Nephron (organoid): Measurements from ENCODE around the gene KDM4C.
"Not testable (repeated sequence)": the region's sequence is repeated elsewhere in the genome, so short reads cannot be mapped to it uniquely, and the experiment has no call there.

Experiments
- H3K27ac Mint-ChIP-seq, 3 experiments: 2 replicates each; pipeline ENCODE4 v1.8.0; 2020; ENCODE audit warnings: mixed read lengths in 3 of 3, mild to moderate bottlenecking in 2 of 3, moderate library complexity in 1 of 3
- H3K27me3 Mint-ChIP-seq: 2 replicates; pipeline ENCODE4 v1.8.0; 2021; ENCODE audit warnings: low read depth, mild to moderate bottlenecking, moderate library complexity, mixed read lengths
- H3K36me3 Mint-ChIP-seq: 2 replicates; pipeline ENCODE4 v1.8.0; 2020; ENCODE audit warnings: low read depth, mixed read lengths
- H3K4me1 Mint-ChIP-seq: 2 replicates; pipeline ENCODE4 v1.8.0; 2020; ENCODE audit warnings: mixed read lengths
- H3K4me3 Mint-ChIP-seq, 3 experiments: 2 replicates each; pipeline ENCODE4 v1.8.0; 2020; ENCODE audit warnings: mild to moderate bottlenecking in 3 of 3, mixed read lengths in 3 of 3, moderate library complexity in 2 of 3
- H3K9me3 Mint-ChIP-seq: 2 replicates; pipeline ENCODE4 v1.8.0; 2020; ENCODE audit warnings: mixed read lengths
- TF ChIP-seq, protein P1 (sequence below), 3 experiments: fragments of 200-600 bp; sonication (generic); IDR thresholded peaks; one replicate each; pipeline ENCODE4 v1.5.0; 2021; ENCODE audit warnings: antibody characterized with exemption in 3 of 3; ENCODE audit not compliant: unreplicated experiment in 3 of 3

KDM4C gene

DNA sequence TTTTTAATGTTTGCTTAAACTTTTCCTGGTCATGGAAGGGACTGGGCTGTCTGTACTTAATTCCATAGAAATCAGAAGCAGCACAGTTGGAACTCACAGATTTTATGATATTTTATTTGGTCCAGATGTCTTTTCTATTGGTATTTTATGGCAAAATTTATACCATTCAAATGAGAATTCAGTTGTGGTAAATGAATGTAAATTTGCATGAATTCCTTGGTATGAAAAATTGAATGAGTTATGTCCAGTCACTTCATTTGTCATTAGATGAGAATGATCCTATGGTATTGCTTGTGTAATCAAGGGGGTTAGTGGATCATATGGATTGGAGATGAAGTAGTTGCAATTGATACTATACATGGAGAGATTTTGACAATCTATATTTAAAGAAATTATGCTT is 188.0 kb downstream of the KDM4C start:
- Mint-ChIP-seq H3K36me3 (peaks cover 4% of the 10 kb centered on the region), H3K27ac (no peak overlapping the region), H3K4me3 (no peak overlapping the region), H3K9me3 (peaks cover 3% of the 10 kb centered on the region), H3K27me3 (no peaks in the 10 kb centered on the region), H3K4me1 (peaks cover 4% of the 10 kb centered on the region)
- TF ChIP-seq, protein P1, sequence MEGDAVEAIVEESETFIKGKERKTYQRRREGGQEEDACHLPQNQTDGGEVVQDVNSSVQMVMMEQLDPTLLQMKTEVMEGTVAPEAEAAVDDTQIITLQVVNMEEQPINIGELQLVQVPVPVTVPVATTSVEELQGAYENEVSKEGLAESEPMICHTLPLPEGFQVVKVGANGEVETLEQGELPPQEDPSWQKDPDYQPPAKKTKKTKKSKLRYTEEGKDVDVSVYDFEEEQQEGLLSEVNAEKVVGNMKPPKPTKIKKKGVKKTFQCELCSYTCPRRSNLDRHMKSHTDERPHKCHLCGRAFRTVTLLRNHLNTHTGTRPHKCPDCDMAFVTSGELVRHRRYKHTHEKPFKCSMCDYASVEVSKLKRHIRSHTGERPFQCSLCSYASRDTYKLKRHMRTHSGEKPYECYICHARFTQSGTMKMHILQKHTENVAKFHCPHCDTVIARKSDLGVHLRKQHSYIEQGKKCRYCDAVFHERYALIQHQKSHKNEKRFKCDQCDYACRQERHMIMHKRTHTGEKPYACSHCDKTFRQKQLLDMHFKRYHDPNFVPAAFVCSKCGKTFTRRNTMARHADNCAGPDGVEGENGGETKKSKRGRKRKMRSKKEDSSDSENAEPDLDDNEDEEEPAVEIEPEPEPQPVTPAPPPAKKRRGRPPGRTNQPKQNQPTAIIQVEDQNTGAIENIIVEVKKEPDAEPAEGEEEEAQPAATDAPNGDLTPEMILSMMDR (IDR thresholded peaks at IDR 0.05; ENCODE audit: unreplicated experiment in 3 of 3), result no peak

DNA sequence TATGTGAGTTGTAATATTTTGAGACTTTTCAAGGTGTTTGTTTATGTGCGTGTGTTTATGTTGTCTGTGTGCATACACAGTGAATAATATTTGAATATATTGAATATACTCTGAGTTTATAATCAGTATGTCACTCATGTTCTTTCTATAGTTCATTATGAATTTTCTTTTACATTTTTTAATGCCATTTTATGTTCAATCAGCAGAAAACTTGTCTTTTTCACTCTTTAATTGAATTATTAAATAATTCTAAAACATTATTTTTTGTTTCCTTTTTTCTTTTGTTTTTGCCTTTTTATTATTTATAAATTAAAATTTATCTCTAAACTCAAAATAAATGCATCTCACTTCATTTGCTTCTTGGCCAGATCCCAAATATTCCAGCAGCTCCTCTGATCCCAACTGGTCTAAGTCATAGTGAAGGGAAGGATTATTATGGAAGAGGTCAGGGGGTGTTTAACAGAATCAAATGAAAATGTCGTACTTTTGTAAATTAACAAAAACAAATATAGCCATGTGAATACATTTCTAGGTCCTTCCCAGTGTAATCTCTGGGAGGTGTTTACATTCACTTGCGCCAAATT is 188.9 kb downstream of the KDM4C start:
- no peak overlapping the region for H3K27ac Mint-ChIP-seq
- H3K4me3 Mint-ChIP-seq, result no peak overlapping the region
- H3K36me3 Mint-ChIP-seq, result peaks cover 4% of the 10 kb centered on the region
- no peaks in the 10 kb centered on the region for H3K27me3 Mint-ChIP-seq
- H3K4me1 Mint-ChIP-seq, result peaks cover 4% of the 10 kb centered on the region
- H3K9me3 Mint-ChIP-seq, result peaks cover 3% of the 10 kb centered on the region
- TF ChIP-seq, protein P1 (IDR thresholded peaks at IDR 0.05; ENCODE audit: unreplicated experiment in 3 of 3), result no peak

DNA sequence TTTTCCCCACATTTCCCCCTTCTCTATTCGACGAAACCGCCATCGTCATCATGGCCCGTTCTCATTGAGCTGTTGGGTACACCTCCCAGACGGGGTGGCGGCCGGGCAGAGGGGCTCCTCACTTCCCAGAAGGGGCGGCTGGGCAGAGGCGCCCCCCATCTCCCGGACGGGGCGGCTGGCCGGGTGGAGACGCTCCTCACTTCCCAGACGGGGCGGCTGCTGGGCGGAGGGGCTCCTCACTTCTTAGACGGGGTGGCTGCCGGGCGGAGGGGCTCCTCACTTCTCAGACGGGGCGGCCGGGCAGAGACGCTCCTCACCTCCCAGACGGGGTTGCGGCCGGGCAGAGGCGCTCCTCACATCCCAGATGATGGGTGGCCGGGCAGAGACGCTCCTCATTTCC is 191.1 kb downstream of the KDM4C start:
- H3K27me3 Mint-ChIP-seq, H3K4me3 Mint-ChIP-seq, H3K4me1 Mint-ChIP-seq, H3K27ac Mint-ChIP-seq, H3K9me3 Mint-ChIP-seq, H3K36me3 Mint-ChIP-seq: not testable (repeated sequence)

DNA sequence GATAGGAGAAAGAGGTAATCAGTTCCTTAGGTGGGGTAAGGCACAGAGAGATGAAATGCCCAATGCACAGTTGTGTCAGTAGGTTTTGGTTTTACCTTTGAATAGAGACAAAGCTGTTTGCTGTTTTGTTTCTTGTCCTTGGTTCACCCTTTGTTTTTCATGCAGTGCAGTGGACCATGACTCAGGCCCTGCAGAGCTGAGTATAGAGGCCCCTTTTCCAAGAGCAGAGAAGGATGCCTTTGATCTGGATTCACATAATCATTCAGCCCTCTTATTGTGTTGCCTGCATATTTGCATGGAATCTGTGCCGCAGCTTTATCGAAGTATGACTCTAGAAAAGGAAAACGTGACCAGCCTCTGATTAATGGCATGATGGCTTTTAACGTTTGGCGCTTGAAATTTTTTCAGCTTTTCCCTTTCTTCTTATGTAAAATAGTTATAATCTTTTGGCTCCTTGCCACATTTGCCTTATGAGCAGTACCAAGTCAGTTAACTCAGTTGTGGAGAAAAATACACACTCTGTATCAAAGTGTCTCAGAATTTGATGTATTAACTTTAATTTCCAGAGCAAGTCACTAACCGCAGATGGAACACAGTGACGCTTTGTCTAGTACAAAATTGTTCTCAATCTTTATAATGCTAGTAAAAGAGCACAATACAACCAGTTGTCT is 197.6 kb downstream of the KDM4C start:
- Mint-ChIP-seq H3K9me3 (no peaks in the 10 kb centered on the region), H3K36me3 (peaks cover under 1% of the 10 kb centered on the region), H3K4me3 (no peak overlapping the region), H3K27me3 (no peaks in the 10 kb centered on the region), H3K27ac (peak overlapping the region; percentile 53 to 82 (median 66)), H3K4me1 (peaks cover 56% of the 10 kb centered on the region)
- TF ChIP-seq, protein P1 (IDR thresholded peaks at IDR 0.05; ENCODE audit: unreplicated experiment in 3 of 3), result no peak

DNA sequence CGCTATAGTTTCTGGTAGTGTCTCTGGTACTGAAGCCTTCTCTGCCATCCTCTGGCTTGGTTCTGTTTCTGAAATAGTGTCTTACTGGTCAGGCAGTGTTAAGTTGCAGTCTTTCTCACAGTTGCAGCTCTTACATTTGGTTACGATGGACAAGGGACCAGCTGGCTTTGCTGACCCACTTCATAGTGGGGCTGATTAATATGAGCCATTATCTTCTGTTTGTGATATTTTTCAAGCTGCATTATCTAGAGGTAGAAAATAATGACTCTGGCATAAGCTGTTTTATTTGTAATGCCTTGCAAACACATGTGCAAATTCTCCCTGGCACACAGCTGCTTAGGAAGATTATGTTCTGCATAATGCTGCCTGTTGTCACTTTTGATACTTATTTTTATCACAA is 199.1 kb downstream of the KDM4C start:
- Mint-ChIP-seq H3K27me3 (no peaks in the 10 kb centered on the region), H3K4me1 (peaks cover 66% of the 10 kb centered on the region), H3K36me3 (no peaks in the 10 kb centered on the region), H3K27ac (peak overlapping the region; percentile 11 to 74 (median 17)), H3K9me3 (no peaks in the 10 kb centered on the region), H3K4me3 (peak overlapping the region in 1 of 3 experiments; percentile 53)
- TF ChIP-seq, protein P1 (IDR thresholded peaks at IDR 0.05; ENCODE audit: unreplicated experiment in 3 of 3), result no peak

DNA sequence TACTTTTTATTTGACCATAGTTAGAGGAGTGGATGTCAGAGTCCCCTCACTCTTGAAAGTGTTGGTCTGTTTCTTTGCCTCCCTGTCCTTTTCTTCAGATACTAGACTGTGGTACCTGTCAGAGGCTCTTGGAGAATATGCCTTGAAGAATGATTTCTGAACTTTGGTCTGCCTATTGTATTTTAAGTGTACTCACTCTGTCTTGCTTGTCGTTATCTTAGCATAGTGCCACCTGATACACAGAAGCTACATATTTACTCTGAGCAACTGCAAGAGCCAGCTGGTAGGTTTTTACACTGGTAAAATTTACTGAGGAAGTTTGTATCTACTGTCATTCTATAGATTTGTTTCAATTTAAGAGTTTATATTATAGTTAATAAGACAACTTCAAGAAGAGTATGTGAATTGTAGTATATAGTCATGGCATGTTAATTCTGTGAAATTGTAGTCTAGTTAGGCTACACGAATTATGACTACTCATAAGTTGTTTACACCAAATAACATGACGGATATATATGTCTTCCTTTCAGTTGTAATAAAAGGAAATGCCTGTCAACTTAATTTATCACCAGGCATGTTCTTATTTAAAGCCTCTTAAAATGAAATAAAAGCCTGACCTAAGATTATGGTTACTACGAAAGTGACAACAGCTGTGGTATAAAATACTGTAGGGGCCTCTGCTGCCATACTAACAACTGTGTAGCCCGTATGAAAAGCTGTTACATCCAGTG is 201.7 kb downstream of the KDM4C start:
- Mint-ChIP-seq H3K27ac (peak overlapping the region; percentile 28 to 80 (median 59)), H3K36me3 (no peaks in the 10 kb centered on the region), H3K4me3 (peak overlapping the region in 1 of 3 experiments; percentile 10), H3K27me3 (no peaks in the 10 kb centered on the region), H3K9me3 (no peaks in the 10 kb centered on the region), H3K4me1 (peaks cover 66% of the 10 kb centered on the region)
- TF ChIP-seq, protein P1 (IDR thresholded peaks at IDR 0.05; ENCODE audit: unreplicated experiment in 3 of 3), result no peak
